Peyer's patch (tissue), 4 donors: ENCODE measurements around the gene MASP2.
"Not testable (repeated sequence)": the region's sequence is repeated elsewhere in the genome, so short reads cannot be mapped to it uniquely, and the experiment has no call there.

ENCODE experiments used
- CTCF ChIP-seq, 6 experiments: fragments of 450-650 bp in 4 of 6; fragments of 200-600 bp in 2 of 6; sonication (generic) in 1 of 6; IDR thresholded peaks; one replicate each; pipeline ENCODE4 v1.5.1; 2017 to 2019; ENCODE audit warnings: antibody characterized with exemption in 6 of 6, mild to moderate bottlenecking in 3 of 6, moderate library complexity in 1 of 6
- POLR2A ChIP-seq, 2 donors: fragments of 450-650 bp; IDR thresholded peaks; one replicate each; pipeline ENCODE4 v1.5.1; 2017; ENCODE audit warnings: antibody characterized with exemption in 2 of 2, mild to moderate bottlenecking in 2 of 2, moderate library complexity in 2 of 2

- TF ChIP-seq CTCF, POLR2A (IDR thresholded peaks at IDR 0.05): not testable (repeated sequence)
Measured at GRCh38 chr1:11037019-11037739, 9.9 kb downstream of the MASP2 start.
